Measurements from ENCODE around the gene MAN2A2.
A peak's percentile ranks its signal among the peaks of the same experiment; 100 is the strongest.

The MAN2A2 gene

DNA sequence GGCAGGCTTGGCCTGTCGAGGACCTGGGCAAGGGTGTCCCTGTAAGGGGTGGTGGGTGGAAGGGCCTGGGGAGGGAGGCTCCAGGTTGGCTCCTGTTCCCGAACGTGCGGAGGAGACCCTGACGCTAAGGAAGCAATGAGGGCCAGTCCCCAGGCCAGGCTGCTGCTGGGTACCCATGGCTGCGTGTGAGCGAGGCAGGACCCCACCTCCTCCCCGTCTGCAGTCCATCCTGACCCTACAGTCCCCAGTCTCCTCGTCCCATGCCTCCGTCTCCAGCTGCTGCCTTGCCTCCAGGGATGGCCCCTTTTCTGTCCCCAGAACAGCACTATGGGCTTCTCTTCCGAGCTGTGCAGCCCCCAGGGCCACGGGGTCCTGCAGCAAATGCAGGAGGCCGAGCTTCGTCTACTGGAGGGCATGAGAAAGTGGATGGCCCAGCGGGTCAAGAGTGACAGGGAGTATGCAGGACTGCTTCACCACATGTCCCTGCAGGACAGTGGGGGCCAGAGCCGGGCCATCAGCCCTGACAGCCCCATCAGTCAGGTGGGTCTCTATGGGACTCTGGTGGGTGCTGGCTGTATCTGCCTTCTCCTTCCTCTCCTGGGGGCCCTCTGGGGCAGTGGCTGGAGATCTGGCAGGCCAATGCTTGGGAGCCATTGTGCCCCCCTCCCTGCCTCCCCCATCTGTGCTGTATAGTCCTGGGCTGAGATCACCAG lies 18.2 kb upstream of the MAN2A2 start:
- TF ChIP-seq, protein P1, sequence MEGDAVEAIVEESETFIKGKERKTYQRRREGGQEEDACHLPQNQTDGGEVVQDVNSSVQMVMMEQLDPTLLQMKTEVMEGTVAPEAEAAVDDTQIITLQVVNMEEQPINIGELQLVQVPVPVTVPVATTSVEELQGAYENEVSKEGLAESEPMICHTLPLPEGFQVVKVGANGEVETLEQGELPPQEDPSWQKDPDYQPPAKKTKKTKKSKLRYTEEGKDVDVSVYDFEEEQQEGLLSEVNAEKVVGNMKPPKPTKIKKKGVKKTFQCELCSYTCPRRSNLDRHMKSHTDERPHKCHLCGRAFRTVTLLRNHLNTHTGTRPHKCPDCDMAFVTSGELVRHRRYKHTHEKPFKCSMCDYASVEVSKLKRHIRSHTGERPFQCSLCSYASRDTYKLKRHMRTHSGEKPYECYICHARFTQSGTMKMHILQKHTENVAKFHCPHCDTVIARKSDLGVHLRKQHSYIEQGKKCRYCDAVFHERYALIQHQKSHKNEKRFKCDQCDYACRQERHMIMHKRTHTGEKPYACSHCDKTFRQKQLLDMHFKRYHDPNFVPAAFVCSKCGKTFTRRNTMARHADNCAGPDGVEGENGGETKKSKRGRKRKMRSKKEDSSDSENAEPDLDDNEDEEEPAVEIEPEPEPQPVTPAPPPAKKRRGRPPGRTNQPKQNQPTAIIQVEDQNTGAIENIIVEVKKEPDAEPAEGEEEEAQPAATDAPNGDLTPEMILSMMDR (IDR thresholded peaks at IDR 0.05; ENCODE audit: extremely low read depth, missing control alignments), result no peak

DNA sequence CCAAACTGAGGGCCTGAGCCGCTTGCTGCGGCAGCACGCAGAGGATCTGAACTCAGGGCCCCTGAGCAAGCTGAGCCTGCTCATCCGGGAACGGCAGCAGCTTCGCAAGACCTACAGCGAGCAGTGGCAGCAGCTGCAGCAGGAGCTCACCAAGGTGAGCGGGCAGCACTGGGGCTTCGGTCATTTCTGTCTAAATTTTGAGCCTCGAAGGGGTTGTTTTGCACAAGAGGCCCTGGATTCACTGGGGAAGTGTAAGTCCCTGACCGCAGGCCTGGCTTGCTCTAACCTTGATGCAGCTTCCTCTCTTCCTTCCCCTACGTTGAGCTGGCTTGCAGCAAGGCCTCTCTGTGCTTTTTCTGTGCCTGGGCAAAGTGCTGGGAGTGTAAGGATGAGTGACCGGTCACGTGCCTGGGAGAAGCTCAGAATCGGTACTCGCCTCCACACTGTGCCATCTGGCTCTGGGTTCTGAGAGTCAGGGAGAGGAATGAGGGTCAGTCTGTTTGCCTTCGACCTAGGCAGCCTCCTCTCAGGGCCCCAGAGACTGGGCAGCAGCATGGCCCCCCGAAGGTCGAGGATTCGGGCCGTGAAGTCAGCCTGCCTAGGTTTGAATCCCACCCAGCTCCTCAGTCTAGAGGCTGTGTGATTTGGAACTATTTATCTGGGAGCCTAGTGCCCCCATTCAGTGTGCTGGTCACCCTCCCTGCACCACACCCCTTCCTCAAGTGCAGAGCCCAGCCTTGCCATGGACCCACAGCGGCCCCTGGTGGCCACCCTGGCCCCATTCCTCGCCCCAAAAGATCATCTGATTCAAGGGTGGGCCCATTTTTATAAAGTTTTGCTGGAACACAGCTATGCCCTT lies 17.4 kb upstream of the MAN2A2 start:
- DNase-seq (ENCODE audit: low spot score), result peak; percentile 84
- TF ChIP-seq, protein P1 (IDR thresholded peaks at IDR 0.05; ENCODE audit: extremely low read depth, missing control alignments), result peak; percentile 98

More for the DNA sequence above, 18.2 kb upstream of the MAN2A2 start:
- no peak for DNase-seq (ENCODE audit: low spot score)

DNA sequence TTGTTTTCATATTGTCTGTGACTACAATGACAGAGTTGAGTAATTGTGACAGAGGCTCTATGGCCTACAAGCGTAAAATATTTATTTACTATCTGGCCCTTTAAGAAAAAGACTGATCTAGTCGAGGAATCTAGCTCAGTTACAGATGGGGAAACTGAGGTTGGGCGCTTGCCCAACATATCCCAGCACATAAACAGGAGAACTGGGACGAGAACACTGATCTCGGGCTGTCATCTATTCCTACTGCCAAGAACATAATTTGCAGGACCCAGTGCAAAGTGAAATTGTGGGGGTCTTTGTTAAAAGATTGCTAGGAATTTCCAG lies 16.8 kb upstream of the MAN2A2 start:
- DNase-seq (ENCODE audit: low spot score), result no peak
- TF ChIP-seq, protein P1 (IDR thresholded peaks at IDR 0.05; ENCODE audit: extremely low read depth, missing control alignments), result no peak

DNA sequence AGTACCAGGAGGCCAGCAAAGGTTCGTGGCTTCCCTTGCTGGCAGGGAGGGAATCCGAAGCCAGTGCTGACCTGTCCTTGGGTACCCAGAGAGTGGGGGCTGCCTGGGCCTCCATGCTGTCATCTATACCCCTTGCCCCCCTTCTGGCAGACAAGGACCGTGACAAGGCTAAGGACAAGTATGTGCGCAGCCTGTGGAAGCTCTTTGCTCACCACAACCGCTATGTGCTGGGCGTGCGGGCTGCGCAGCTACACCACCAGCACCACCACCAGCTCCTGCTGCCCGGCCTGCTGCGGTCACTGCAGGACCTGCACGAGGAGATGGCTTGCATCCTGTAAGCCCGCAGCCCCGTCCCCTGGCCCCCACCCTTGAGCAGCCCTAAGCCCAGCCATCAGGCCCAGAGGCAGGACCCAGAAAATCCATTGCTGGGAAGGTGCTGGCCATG lies 16.0 kb upstream of the MAN2A2 start:
- TF ChIP-seq, protein P1 (IDR thresholded peaks at IDR 0.05; ENCODE audit: extremely low read depth, missing control alignments), result no peak
- no peak for DNase-seq (ENCODE audit: low spot score)

DNA sequence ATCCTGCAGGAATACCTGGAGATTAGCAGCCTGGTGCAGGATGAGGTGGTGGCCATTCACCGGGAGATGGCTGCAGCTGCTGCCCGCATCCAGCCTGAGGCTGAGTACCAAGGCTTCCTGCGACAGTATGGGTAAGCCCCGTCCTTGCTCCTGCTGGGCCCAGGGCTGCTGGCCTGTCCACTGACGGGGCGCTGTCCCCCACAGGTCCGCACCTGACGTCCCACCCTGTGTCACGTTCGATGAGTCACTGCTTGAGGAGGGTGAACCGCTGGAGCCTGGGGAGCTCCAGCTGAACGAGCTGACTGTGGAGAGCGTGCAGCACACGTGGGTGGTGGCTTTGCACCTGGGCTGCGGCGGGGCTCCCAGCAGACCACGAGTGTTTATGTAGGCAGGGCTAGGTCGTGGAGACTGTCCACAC lies 13.8 kb upstream of the MAN2A2 start:
- TF ChIP-seq, protein P1 (IDR thresholded peaks at IDR 0.05; ENCODE audit: extremely low read depth, missing control alignments), result no peak
- no peak for DNase-seq (ENCODE audit: low spot score)

DNA sequence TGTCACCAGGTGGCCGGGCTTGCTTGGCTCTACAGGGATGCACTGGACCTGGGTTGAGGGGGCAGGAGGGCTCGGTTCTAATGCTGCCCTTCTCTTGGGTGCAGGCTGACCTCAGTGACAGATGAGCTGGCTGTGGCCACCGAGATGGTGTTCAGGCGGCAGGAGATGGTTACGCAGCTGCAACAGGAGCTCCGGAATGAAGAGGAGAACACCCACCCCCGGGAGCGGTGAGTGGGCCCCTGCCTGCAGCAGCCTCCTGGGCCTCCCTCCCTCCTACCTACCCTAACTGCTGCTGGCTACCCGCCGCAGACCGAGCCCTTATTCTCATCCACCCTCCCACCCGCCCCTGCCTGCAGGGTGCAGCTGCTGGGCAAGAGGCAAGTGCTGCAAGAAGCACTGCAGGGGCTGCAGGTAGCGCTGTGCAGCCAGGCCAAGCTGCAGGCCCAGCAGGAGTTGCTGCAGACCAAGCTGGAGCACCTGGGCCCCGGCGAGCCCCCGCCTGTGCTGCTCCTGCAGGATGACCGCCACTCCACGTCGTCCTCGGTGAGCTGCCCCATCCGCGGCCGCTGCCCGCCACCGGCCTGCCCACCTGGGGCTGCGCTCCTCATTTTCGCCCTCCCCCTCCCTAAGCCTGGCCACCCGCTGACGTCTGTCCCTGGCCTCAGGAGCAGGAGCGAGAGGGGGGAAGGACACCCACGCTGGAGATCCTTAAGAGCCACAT lies 13.2 kb upstream of the MAN2A2 start:
- DNase-seq (ENCODE audit: low spot score), result no peak
- TF ChIP-seq, protein P1 (IDR thresholded peaks at IDR 0.05; ENCODE audit: extremely low read depth, missing control alignments), result no peak

Measured in GM20000 (cell line).